Lower lobe of right lung (tissue), 2 donors: Measurements from ENCODE around the gene MEIKIN. TPM values are rescaled to one million over a fixed set of nuclear protein-coding genes. Genes with fewer than 3 reads are reported as not detected.
"Not testable (repeated sequence)": the region's sequence is repeated elsewhere in the genome, so short reads cannot be mapped to it uniquely, and the experiment has no call there.

Source experiments
- ATAC-seq, 2 donors: fragments of 200-7000 bp; cut with Tn5 transposase; one replicate each; pipeline ENCODE4 v1.9.1; 2020 to 2022; ENCODE audit warnings: mild to moderate bottlenecking in 2 of 2, moderate library complexity in 2 of 2
- DNase-seq: peaks from one replicate; pipeline ENCODE4 v3.0.0-alpha.2; 2020
- H3K27ac ChIP-seq: fragments of 200-600 bp; one replicate; pipeline ENCODE4 v1.8.0; 2022
- H3K27me3 ChIP-seq: fragments of 200-600 bp; one replicate; pipeline ENCODE4 v1.8.0; 2022; ENCODE audit warnings: low read depth
- H3K36me3 ChIP-seq: fragments of 200-600 bp; one replicate; pipeline ENCODE4 v1.8.0; 2022; ENCODE audit warnings: mild to moderate bottlenecking
- H3K4me1 ChIP-seq: fragments of 200-600 bp; one replicate; pipeline ENCODE4 v1.8.0; 2022
- H3K4me3 ChIP-seq: fragments of 200-600 bp; one replicate; pipeline ENCODE4 v1.8.0; 2022; ENCODE audit warnings: mild to moderate bottlenecking
- H3K9me3 ChIP-seq: fragments of 200-600 bp; one replicate; pipeline ENCODE4 v1.8.0; 2022
- intact Hi-C: fragments of 100-400 bp; cut with DNase I; formaldehyde crosslinking; loops from one replicate; pipeline ENCODE4 v1.11.0; 2022
- total RNA-seq: library from RNA; stranded (reverse); fragmentation: NEBNext Ultra II Directional; extraction: Animal tissue kit (Norgen Biotek cat#: 25700); gene quantifications from one replicate; pipeline ENCODE4 v1.2.1, GENCODE V29; 2021
- TF ChIP-seq, protein P1 (sequence below): fragments of 200-600 bp; IDR thresholded peaks from one replicate; pipeline ENCODE4 v1.8.0; 2022; ENCODE audit warnings: antibody characterized with exemption, mild to moderate bottlenecking
- donor health status: DM: no; HTN: yes; CAD: no; lungs with severe emphysema.

MEIKIN gene
- total RNA-seq, 1 donor from 2014 or later = not detected

DNA sequence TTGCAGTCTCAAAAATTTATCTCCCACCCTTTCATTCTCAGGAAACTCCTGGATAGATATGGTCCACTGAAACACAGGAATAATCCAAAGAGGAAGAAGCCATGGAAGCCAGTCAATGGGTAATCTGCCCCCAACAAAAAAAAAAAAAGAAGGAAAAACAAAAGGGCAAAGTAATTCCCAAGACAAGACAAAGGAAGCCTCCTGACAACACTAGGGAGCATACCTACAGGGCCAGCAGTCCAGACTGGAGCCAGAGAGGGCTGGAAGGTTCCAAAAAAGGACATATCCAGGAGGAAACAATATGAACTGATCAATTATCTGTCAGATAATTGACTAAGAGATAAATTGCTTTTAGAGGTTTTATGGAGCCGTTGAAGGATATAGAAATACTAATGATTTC lies 161.6 kb downstream of the MEIKIN start:
- no peaks in the 10 kb centered on the region for H3K27me3 ChIP-seq
- H3K4me3 ChIP-seq = no peak overlapping the region
- no peak for DNase-seq
- ATAC-seq = no peak
- TF ChIP-seq, protein P1, sequence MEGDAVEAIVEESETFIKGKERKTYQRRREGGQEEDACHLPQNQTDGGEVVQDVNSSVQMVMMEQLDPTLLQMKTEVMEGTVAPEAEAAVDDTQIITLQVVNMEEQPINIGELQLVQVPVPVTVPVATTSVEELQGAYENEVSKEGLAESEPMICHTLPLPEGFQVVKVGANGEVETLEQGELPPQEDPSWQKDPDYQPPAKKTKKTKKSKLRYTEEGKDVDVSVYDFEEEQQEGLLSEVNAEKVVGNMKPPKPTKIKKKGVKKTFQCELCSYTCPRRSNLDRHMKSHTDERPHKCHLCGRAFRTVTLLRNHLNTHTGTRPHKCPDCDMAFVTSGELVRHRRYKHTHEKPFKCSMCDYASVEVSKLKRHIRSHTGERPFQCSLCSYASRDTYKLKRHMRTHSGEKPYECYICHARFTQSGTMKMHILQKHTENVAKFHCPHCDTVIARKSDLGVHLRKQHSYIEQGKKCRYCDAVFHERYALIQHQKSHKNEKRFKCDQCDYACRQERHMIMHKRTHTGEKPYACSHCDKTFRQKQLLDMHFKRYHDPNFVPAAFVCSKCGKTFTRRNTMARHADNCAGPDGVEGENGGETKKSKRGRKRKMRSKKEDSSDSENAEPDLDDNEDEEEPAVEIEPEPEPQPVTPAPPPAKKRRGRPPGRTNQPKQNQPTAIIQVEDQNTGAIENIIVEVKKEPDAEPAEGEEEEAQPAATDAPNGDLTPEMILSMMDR = no peak
- H3K4me1 ChIP-seq = peaks cover 10% of the 10 kb centered on the region
- intact Hi-C loops = no loop called here
- no peak overlapping the region for H3K27ac ChIP-seq
- H3K36me3 ChIP-seq = no peaks in the 10 kb centered on the region
- no peaks in the 10 kb centered on the region for H3K9me3 ChIP-seq

DNA sequence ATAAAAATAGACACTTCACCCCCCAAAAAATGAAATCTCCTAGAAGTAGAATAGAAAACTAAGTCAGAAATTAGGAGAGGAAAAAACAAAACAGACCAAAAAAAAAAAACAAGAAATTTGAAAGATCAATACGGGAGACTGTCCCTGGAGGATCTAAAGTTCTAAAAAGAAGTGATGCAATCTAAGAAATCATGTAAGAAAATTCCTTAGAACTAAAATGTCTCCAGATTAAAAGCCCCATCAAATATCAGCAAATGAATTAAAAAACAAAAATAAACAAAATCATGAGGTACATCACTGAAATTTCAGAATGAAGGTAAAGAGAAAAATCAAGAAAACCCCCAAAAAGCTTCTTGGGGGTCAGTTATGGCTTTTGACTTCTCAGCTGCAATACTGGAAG lies 162.1 kb downstream of the MEIKIN start:
- Histone ChIP-seq H3K27ac (no peak overlapping the region), H3K9me3 (no peaks in the 10 kb centered on the region), H3K4me3 (no peak overlapping the region), H3K36me3 (no peaks in the 10 kb centered on the region), H3K27me3 (no peaks in the 10 kb centered on the region), H3K4me1 (peaks cover 10% of the 10 kb centered on the region)
- TF ChIP-seq, protein P1 = no peak
- DNase-seq (no peak), ATAC-seq (no peak)
- intact Hi-C loops = no loop called here

DNA sequence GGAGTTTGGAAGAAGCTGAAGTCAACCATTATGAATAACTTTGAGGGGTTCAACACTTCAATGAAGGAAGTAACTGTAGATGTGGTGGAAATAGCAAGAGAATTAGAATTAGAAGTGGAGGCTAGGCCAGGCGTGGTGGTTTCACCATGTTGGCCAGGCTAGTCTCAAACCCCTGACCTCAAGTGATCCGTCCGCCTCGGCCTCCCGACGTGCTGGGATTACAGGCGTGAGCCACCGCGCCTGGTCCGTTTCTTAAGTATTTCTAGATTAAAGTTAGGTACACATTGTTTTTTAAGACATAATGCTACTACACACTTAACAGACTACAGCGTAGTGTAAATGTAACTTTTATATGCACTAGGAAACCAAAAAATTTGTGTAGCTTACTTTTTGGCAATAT lies 162.7 kb downstream of the MEIKIN start:
- DNase-seq (no peak), ATAC-seq (no peak)
- Histone ChIP-seq H3K4me1 (peaks cover 6% of the 10 kb centered on the region), H3K27me3 (no peaks in the 10 kb centered on the region), H3K9me3 (no peaks in the 10 kb centered on the region), H3K36me3 (no peaks in the 10 kb centered on the region), H3K4me3 (no peak overlapping the region), H3K27ac (no peak overlapping the region)
- TF ChIP-seq, protein P1 = no peak
- intact Hi-C loops = no loop called here

DNA sequence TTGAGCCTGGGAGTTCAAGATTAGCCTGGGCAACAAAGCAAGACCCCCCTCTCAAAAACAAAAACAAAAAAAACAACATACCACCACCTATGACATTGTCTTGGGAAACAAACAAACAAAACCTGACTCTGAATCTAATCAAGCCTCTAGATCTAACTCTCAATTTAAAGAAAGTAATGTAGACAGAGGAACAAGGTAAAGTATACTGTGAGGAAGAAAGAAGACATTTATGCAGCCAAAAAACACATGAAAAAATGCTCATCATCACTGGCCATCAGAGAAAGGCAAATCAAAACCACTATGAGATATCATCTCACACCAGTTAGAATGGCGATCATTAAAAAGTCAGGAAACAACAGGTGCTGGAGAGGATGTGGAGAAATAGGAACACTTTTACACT lies 167.3 kb downstream of the MEIKIN start:
- intact Hi-C loops, H3K36me3 ChIP-seq, H3K4me3 ChIP-seq, H3K27ac ChIP-seq, ATAC-seq, DNase-seq, H3K9me3 ChIP-seq, H3K27me3 ChIP-seq: not testable (repeated sequence)
- peaks cover 15% of the 10 kb centered on the region for H3K4me1 ChIP-seq

DNA sequence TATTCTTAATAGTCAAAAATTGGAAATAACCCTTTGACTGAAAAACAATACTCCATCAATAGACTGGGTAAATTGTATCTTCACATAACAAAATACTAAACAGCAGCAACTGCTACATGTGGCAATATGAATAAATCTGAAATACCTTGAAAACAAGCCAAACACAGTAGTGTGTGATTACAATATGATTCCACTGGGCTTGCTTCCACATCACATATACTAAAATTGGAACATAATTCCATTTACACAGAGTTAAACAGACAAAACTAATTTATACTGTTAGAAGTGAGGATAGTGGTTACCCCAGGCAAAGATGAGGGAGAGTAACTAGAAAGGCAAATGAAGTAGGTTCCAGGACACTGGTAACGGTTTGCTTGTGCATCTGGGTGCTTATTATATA lies 169.0 kb downstream of the MEIKIN start:
- H3K27ac ChIP-seq = no peak overlapping the region
- H3K4me1 ChIP-seq = peaks cover 21% of the 10 kb centered on the region
- no peaks in the 10 kb centered on the region for H3K36me3 ChIP-seq
- TF ChIP-seq, protein P1 = no peak
- intact Hi-C loops = no loop called here
- H3K27me3 ChIP-seq = no peaks in the 10 kb centered on the region
- H3K9me3 ChIP-seq = no peaks in the 10 kb centered on the region
- ATAC-seq = no peak
- DNase-seq = no peak
- H3K4me3 ChIP-seq = no peak overlapping the region

DNA sequence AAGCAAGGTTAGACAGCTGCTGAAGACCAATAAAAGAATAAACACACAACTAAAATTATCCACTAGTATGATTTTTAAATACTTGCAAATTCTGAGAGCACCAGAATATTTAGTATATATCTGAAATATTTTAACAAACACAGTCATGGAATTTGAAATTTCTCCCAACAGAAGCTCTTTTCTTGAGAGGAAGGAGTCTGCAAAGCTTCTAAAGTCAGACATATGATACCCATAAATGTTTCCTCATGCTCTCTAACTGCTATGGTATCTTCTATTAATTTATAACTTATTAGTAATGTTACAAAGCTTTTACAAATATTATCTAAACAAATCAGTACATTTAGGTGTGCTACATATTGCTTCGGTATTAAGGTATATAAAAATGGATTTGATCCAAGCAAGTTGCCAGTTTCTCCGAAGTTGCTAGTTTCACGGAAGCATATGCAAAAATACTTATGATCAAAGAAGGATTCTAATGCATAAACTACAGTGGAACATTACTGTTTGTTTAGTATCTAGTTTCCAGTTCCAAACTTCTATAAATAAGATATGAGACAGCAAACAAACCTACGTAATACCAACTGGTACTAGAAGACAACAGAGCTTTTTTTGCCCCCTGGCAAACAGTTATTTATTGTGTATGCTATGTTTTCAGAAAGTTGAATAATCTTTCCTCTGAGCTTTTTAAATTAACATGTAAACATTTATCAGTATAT lies 170.7 kb downstream of the MEIKIN start:
- peaks cover 31% of the 10 kb centered on the region for H3K4me1 ChIP-seq

More for the DNA sequence above, 170.7 kb downstream of the MEIKIN start:
- Histone ChIP-seq H3K27ac (no peak overlapping the region), H3K4me3 (no peak overlapping the region), H3K9me3 (no peaks in the 10 kb centered on the region), H3K27me3 (no peaks in the 10 kb centered on the region), H3K36me3 (no peaks in the 10 kb centered on the region)
- no peak for ATAC-seq
- intact Hi-C loops = no loop called here
- TF ChIP-seq, protein P1 = no peak
- DNase-seq = no peak
